Spleen (tissue), 7 donors: ENCODE measurements around the gene BRAF.

Source experiments
- CTCF ChIP-seq, 11 experiments: fragments of 200-600 bp in 7 of 11; fragments of 450-650 bp in 4 of 11; sonication (generic) in 4 of 11; IDR thresholded peaks in 8 of 11; conservative IDR thresholded peaks in 3 of 11; 1 replicate in 7 of 11; 2 replicates in 4 of 11; pipeline versions ENCODE4 v1.4.0 to v1.8.0; 2016 to 2021; ENCODE audit warnings: antibody characterized with exemption in 11 of 11, inconsistent platforms in 4 of 11, mild to moderate bottlenecking in 1 of 11
- POLR2AphosphoS5 ChIP-seq, 3 donors: sonication (generic); formaldehyde crosslinking; IDR thresholded peaks; one replicate each; pipeline ENCODE4 v1.5.1; 2017; ENCODE audit warnings: antibody characterized with exemption in 3 of 3
- donor health status: DM: no; HTN: no; CAD: no; lungs with moderate emphysema.
- donor health status: DM: no; HTN: no; CAD: no.
- donor health status: DM: no; HTN: no; CAD: no.

DNA sequence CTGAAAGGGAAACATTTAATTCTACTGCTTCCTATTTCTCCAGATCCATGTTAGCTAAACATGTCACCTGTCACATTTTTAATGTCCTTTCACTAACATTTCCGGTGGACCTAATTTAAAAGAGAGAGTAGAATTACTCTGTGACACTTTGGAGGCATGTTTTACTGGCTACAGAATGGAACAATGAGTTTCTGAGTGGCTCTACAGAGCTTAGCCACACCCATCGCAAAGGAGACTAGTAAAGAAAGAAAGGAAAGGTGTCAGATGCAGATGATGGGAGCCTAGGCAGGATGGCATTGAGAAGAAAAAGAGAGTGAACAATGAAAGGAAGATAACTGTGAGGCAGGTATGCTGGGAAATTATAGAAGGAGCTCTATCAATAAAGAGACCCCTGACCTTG lies 192.3 kb downstream of the BRAF start:
- TF ChIP-seq POLR2AphosphoS5 (IDR thresholded peaks at IDR 0.05) = no peak
- TF ChIP-seq CTCF (IDR thresholded peaks at IDR 0.05 in 8 of 11, conservative IDR thresholded peaks at IDR 0.05 in 3 of 11) = no peak
